Endodermal cell (in vitro differentiated cells): Measurements from ENCODE around the gene BMP8A. TPM values are rescaled to one million over a fixed set of nuclear protein-coding genes. Genes with fewer than 3 reads are reported as not detected.

Experiments
- DNase-seq: peaks from one replicate; pipeline ENCODE4 v3.0.0-alpha.2; 2017
- H3K27ac ChIP-seq: 2 replicates; pipeline ENCODE4 v1.5.1; 2013; ENCODE audit warnings: mild to moderate bottlenecking, low read depth, low read length, moderate library complexity
- H3K27me3 ChIP-seq: 2 replicates; pipeline ENCODE4 v1.6.1; 2013; ENCODE audit warnings: mild to moderate bottlenecking, low read length, moderate library complexity; ENCODE audit not compliant: insufficient read depth, control insufficient read depth, poor library complexity, severe bottlenecking
- H3K36me3 ChIP-seq: 2 replicates; pipeline ENCODE4 v1.7.0; 2013; ENCODE audit warnings: mild to moderate bottlenecking, low read length, moderate library complexity; ENCODE audit not compliant: control insufficient read depth, insufficient read depth
- H3K4me1 ChIP-seq: one replicate; pipeline ENCODE4 v1.7.0; 2013; ENCODE audit warnings: low read length; ENCODE audit not compliant: control insufficient read depth, insufficient read depth
- H3K4me3 ChIP-seq: 2 replicates; pipeline ENCODE4 v1.5.1; 2013; ENCODE audit warnings: mild to moderate bottlenecking, low read length, moderate library complexity
- H3K9ac ChIP-seq: 2 replicates; pipeline ENCODE4 v1.6.1; 2013; ENCODE audit warnings: mild to moderate bottlenecking, low read length, moderate library complexity; ENCODE audit not compliant: poor library complexity, severe bottlenecking; ENCODE audit errors: extremely low read depth
- H3K9me3 ChIP-seq: 2 replicates; pipeline ENCODE4 v1.6.1; 2013; ENCODE audit warnings: mild to moderate bottlenecking, low read length, moderate library complexity; ENCODE audit not compliant: control insufficient read depth
- H3K27ac Mint-ChIP-seq: 2 replicates; pipeline ENCODE4 v1.8.0; 2020; ENCODE audit warnings: mixed read lengths
- H3K27me3 Mint-ChIP-seq: 2 replicates; pipeline ENCODE4 v1.8.0; 2021; ENCODE audit warnings: mild to moderate bottlenecking, mixed read lengths; ENCODE audit not compliant: insufficient read depth
- H3K36me3 Mint-ChIP-seq: 2 replicates; pipeline ENCODE4 v1.8.0; 2020; ENCODE audit warnings: low read depth, mixed read lengths
- H3K4me1 Mint-ChIP-seq: 2 replicates; pipeline ENCODE4 v1.8.0; 2020; ENCODE audit warnings: mixed read lengths
- H3K4me3 Mint-ChIP-seq: 2 replicates; pipeline ENCODE4 v1.8.0; 2020; ENCODE audit warnings: mild to moderate bottlenecking, moderate library complexity, mixed read lengths
- H3K9me3 Mint-ChIP-seq: 2 replicates; pipeline ENCODE4 v1.8.0; 2020; ENCODE audit warnings: mild to moderate bottlenecking, mixed read lengths
- WGBS, 2 experiments: methylation state at CpG; one replicate each; pipeline versions ENCODE4 v1.1.5 to v1.1.7; 2013; ENCODE audit warnings: missing lambda C conversion rate in 2 of 2, mixed read lengths in 1 of 2; ENCODE audit not compliant: insufficient coverage in 1 of 2, insufficient read length in 1 of 2; 5-methylcytosine and 5-hydroxymethylcytosine counted together
- total RNA-seq, 2 donors: library from RNA; stranded (reverse); fragmentation: NEBNext Ultra II Directional in 1 of 2; extraction: Animal tissue kit (Norgen Biotek cat#: 25700) in 1 of 2; gene quantifications; 2 replicates in 1 of 2; 3 replicates in 1 of 2; pipeline ENCODE4 v1.2.1, GENCODE V29; 2021
- TF ChIP-seq, protein P1 (sequence below): fragments of 200-600 bp; sonication (generic); conservative IDR thresholded peaks from 2 replicates; pipeline ENCODE4 v1.5.0; 2021; ENCODE audit warnings: antibody characterized with exemption, mild to moderate bottlenecking

The BMP8A gene
- total RNA-seq, 2 donors from 2014 or later, result 0.66 to 0.75 TPM

DNA sequence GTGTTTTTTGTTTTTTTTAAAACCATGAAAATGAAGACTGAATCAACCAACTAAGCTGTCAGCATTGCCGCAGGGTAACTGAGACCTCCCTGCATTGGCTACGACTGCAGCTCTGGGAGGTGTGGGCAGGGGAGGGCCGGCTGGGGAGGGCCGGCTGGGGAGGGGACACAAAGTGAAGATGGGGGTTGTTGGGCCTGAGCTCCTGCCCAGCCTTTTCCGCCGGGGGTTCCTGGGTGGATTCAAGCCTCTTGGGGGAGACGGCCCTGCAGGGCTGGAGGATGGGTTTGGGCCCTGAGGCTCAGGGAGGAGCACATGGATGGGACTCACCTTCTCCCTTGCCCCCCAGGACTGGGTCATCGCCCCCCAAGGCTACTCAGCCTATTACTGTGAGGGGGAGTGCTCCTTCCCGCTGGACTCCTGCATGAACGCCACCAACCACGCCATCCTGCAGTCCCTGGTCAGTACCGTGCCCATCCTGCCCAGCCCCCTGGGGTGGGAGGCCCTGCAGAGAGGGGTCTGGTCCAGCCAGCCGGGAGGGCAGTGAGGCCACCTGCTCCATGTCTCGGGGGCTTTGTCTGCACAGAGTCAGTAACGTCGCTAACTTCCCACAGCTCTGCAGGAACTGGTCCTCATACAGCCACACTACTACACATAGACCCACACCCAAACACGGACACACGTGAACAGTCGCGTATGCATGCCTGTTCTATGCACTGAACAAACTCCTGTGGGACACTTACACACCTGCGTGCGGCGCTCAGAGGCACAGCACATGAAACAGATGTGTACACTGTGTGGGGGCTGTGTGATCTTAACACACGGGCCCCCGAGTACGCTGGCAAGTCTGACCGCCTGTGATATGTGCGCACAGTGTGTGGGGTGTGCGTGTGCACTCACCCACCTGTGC, 31.5 kb downstream of the BMP8A start:
- Mint-ChIP-seq H3K27me3 (peaks cover 3% of the 10 kb centered on the region), H3K4me3 (no peak overlapping the region), H3K27ac (no peak overlapping the region), H3K36me3 (peaks cover 6% of the 10 kb centered on the region), H3K4me1 (peaks cover 2% of the 10 kb centered on the region), H3K9me3 (no peaks in the 10 kb centered on the region)
- TF ChIP-seq, protein P1, sequence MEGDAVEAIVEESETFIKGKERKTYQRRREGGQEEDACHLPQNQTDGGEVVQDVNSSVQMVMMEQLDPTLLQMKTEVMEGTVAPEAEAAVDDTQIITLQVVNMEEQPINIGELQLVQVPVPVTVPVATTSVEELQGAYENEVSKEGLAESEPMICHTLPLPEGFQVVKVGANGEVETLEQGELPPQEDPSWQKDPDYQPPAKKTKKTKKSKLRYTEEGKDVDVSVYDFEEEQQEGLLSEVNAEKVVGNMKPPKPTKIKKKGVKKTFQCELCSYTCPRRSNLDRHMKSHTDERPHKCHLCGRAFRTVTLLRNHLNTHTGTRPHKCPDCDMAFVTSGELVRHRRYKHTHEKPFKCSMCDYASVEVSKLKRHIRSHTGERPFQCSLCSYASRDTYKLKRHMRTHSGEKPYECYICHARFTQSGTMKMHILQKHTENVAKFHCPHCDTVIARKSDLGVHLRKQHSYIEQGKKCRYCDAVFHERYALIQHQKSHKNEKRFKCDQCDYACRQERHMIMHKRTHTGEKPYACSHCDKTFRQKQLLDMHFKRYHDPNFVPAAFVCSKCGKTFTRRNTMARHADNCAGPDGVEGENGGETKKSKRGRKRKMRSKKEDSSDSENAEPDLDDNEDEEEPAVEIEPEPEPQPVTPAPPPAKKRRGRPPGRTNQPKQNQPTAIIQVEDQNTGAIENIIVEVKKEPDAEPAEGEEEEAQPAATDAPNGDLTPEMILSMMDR, result no peak
- Histone ChIP-seq H3K9me3 (no peaks in the 10 kb centered on the region), H3K4me1 (no peaks in the 10 kb centered on the region), H3K4me3 (no peak overlapping the region), H3K9ac (no peak overlapping the region), H3K27me3 (no peaks in the 10 kb centered on the region), H3K27ac (peak overlapping the region; percentile 1), H3K36me3 (peaks cover 2% of the 10 kb centered on the region)
- WGBS, 2 experiments, result 88% methylated on average over 20 to 29 of the region's 29 CpGs
- DNase-seq, result no peak

DNA sequence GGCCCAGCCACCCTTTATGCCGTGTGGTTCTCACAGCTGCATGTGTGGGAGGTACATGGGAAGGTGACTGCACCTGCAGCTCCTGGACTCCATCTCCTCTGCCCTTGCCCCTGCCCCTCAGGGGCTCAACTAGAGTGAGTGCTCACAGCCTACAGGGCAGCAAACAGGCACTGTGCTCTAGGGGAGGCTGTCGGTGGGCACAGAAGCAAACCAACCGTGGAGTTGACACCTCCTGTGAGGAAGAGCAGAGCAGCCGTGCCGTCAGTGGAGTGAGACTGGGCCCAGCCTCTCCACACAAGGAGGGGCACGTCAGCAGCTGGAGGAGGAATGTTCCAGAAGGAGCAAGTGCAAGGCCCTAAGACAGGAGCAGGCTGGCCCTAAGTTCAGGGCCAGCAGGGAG, 32.7 kb downstream of the BMP8A start:
- TF ChIP-seq, protein P1, result no peak
- Mint-ChIP-seq H3K36me3 (peaks cover 8% of the 10 kb centered on the region), H3K9me3 (no peaks in the 10 kb centered on the region), H3K27me3 (peaks cover 2% of the 10 kb centered on the region), H3K27ac (no peak overlapping the region), H3K4me1 (peaks cover 2% of the 10 kb centered on the region), H3K4me3 (no peak overlapping the region)
- Histone ChIP-seq H3K4me1 (no peaks in the 10 kb centered on the region), H3K27me3 (no peaks in the 10 kb centered on the region), H3K27ac (no peak overlapping the region), H3K4me3 (no peak overlapping the region), H3K9me3 (no peaks in the 10 kb centered on the region), H3K36me3 (peaks cover 6% of the 10 kb centered on the region), H3K9ac (no peak overlapping the region)
- DNase-seq, result no peak
- 83 to 96% methylated on average over 4 to 6 of the region's 6 CpGs for WGBS, 2 experiments

DNA sequence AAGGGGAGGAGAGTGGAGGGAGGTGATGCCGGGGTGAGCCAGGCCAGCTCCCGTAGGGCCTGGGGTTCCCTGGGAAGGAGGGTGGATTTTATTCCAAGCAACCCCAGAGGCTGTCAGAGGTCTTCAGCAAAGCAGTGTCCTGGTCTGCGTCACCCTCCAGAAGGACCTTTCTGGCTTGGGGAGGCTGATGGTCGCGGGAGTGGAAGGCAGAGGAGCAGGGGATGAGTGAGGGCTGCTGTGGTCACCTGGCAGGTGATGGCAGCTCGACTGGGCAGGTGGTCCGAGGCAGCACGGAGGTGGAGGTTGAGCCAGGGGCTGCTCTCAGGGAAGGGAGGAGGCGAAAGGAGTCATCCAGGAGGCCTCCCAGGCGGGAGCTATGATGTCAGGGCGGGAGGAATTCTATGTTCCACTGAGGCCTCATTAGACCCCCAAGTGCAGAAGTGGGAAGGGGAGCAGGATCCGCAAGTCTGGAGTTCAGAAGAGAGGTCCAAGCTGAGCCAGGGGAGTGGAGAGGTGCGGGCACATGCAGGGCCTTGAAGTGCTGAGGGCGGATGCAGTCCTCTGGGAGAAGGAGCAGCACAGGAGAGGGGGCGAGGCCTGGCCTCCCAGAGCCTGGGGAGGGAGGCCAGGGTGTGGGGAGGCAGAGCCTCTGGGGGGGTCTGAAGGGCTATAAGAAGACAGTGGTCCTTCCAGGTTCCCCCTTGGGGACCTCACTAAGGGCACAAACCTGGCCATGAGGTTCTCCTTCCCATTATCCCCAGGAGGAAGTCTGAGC, 33.3 kb downstream of the BMP8A start:
- Histone ChIP-seq H3K36me3 (peaks cover 6% of the 10 kb centered on the region), H3K9ac (no peak overlapping the region), H3K4me3 (no peak overlapping the region), H3K27me3 (no peaks in the 10 kb centered on the region), H3K27ac (no peak overlapping the region), H3K9me3 (no peaks in the 10 kb centered on the region), H3K4me1 (no peaks in the 10 kb centered on the region)
- no peaks in the 10 kb centered on the region for H3K9me3 Mint-ChIP-seq
- WGBS, 2 experiments, result 90 to 96% methylated on average over 8 to 15 of the region's 15 CpGs
- H3K36me3 Mint-ChIP-seq, result peaks cover 11% of the 10 kb centered on the region
- H3K27me3 Mint-ChIP-seq, result no peaks in the 10 kb centered on the region
- DNase-seq, result no peak
- H3K4me1 Mint-ChIP-seq, result no peaks in the 10 kb centered on the region
- TF ChIP-seq, protein P1, result no peak
- no peak overlapping the region for H3K4me3 Mint-ChIP-seq
- peak overlapping the region; percentile 53 for H3K27ac Mint-ChIP-seq
